Heart right ventricle (tissue), 16 donors: ENCODE results near the gene BLMH. TPM values are rescaled to one million over a fixed set of nuclear protein-coding genes. Genes with fewer than 3 reads are reported as not detected.

Experiments used
- ATAC-seq, 8 donors: fragments of 200-7000 bp; cut with Tn5 transposase; one replicate each; pipeline ENCODE4 v1.9.1; 2020; ENCODE audit warnings: mild to moderate bottlenecking in 8 of 8, moderate library complexity in 8 of 8, moderate number of reproducible peaks in 1 of 8
- DNase-seq, 2 donors: peaks; one replicate each; pipeline ENCODE4 v3.0.0-alpha.2; 2020
- H3K27ac ChIP-seq, 10 donors: fragments of 200-600 bp; sonication (generic) in 2 of 10; one replicate each; pipeline versions ENCODE4 v1.5.0 to v1.8.0; 2020 to 2022; ENCODE audit warnings: mild to moderate bottlenecking in 3 of 10
- H3K27me3 ChIP-seq, 7 donors: fragments of 200-600 bp; one replicate each; pipeline ENCODE4 v1.8.0; 2021 to 2022; ENCODE audit warnings: mild to moderate bottlenecking in 2 of 7
- H3K36me3 ChIP-seq, 9 donors: fragments of 200-600 bp; sonication (generic) in 1 of 9; one replicate each; pipeline versions ENCODE4 v1.5.0 to v1.8.0; 2020 to 2022; ENCODE audit warnings: mild to moderate bottlenecking in 2 of 9
- H3K4me1 ChIP-seq, 9 donors: fragments of 200-600 bp; sonication (generic) in 1 of 9; one replicate each; pipeline versions ENCODE4 v1.5.0 to v1.8.0; 2020 to 2022; ENCODE audit warnings: mild to moderate bottlenecking in 4 of 9
- H3K4me3 ChIP-seq, 10 donors: fragments of 200-600 bp; sonication (generic) in 2 of 10; one replicate each; pipeline versions ENCODE4 v1.5.0 to v1.8.0; 2020 to 2022; ENCODE audit warnings: mild to moderate bottlenecking in 7 of 10, moderate library complexity in 2 of 10
- H3K9me3 ChIP-seq, 11 donors: fragments of 200-600 bp in 10 of 11; sonication (generic) in 2 of 11; one replicate each; pipeline versions ENCODE4 v1.5.0 to v1.8.0; 2013 to 2022; ENCODE audit warnings: mild to moderate bottlenecking in 2 of 11, control low read depth in 1 of 11, moderate library complexity in 1 of 11
- CTCF ChIP-seq, 9 donors: fragments of 200-600 bp; sonication (generic) in 2 of 9; IDR thresholded peaks; one replicate each; pipeline versions ENCODE4 v1.5.0 to v1.8.0; 2021 to 2022; ENCODE audit warnings: antibody characterized with exemption in 9 of 9, mild to moderate bottlenecking in 5 of 9, moderate library complexity in 1 of 9
- WGBS, 2 donors: extraction: QIAGEN DNeasy Blood & Tissue Kit; methylation state at CpG; one replicate each; pipeline ENCODE4 v1.1.7; 2013; ENCODE audit warnings: inconsistent platforms in 1 of 2; 5-methylcytosine and 5-hydroxymethylcytosine counted together
- intact Hi-C, 10 donors: fragments of 100-400 bp; cut with DNase I; formaldehyde crosslinking; loops; one replicate each; pipeline versions ENCODE4 v1.11.1 to v1.14.2; 2022
- polyA plus RNA-seq, 2 donors: library from polyadenylated mRNA; stranded (reverse); fragments of 200-250 nt; gene quantifications; one replicate each; pipeline ENCODE4 v1.2.3, GENCODE V29; 2013
- total RNA-seq, 10 donors: library from RNA; stranded (reverse); fragmentation: NEBNext Ultra II Directional in 3 of 10; extraction: Animal tissue kit (Norgen Biotek cat#: 25700) in 3 of 10; gene quantifications; one replicate each; pipeline versions ENCODE4 v1.2.1 to v1.2.4, GENCODE V29; 2021 to 2023
- donor health status: Arrhythmogenic right ventricular cardiomyopathy.
- donor health status: ischemic (EF 13 %, LVEDD 7.1; RV severe dilation, severe dysfunction).
- donor health status: healthy with polysubstance abuse.
- donor health status: DM: no; HTN: yes; CAD: no.
- donor health status: DM: no; HTN: no; CAD: no.
- donor health status: ischemic (EF 25% LVEDD 6.9; RV normal size, moderate dysfunction).
- donor health status: ischemic (EF 25% LVEDD 5.7; RV mildly dilated, moderate dysfunction).
- donor health status: healthy.
- donor health status: DM: yes; HTN: yes; CAD: no.
- donor health status: Ischemic cardiomyopathy.
- donor health status: ischemic (EF 35%, LVEDD 5.7; RV mildly dilated, moderate dysfunction).
- donor health status: nonischemic (EF 11% LVEDD 7.7; RV severe dilation, severe dysfunction).
- donor health status: DM: yes; HTN: yes; CAD: no.
- donor health status: PGD.
- donor health status: ischemic (EF 29% LVEDD 5.4; RV normal size, mild dysfunction).
- donor health status: nonischemic (EF 23%, LVEDD 6.1; RV moderate dilation, normal function).

BLMH gene
- total and polyA plus RNA-seq, 12 donors = 9.6 to 22.2 (median 15.7) TPM

GRCh38 chr17:30337393-30337999 lies 45.8 kb upstream of the BLMH start:
- H3K9me3 ChIP-seq = no peaks in the 10 kb centered on the region
- TF ChIP-seq CTCF (IDR thresholded peaks at IDR 0.05) = no peak
- no peak overlapping the region for H3K27ac ChIP-seq
- no peak for ATAC-seq
- H3K27me3 ChIP-seq = no peaks in the 10 kb centered on the region
- DNase-seq = no peak
- no peaks in the 10 kb centered on the region for H3K36me3 ChIP-seq
- H3K4me3 ChIP-seq = no peak overlapping the region
- intact Hi-C loops = loop anchor here in 6 of 10 donors (5.0 to 10.0 kb wide), 6 partner anchors 35 to 235 kb away; partner anchors contain the start of gene NSRP1 (in 1 of the 6)
- WGBS, 2 donors = 93 to 98% methylated on average over 1 of the region's 1 CpG
- H3K4me1 ChIP-seq = peaks cover 0 to 31% (median 19%) of the 10 kb centered on the region in 9 donors

GRCh38 chr17:30336369-30337171 lies 44.8 kb upstream of the BLMH start:
- H3K4me1 ChIP-seq = peaks cover 0 to 31% (median 17%) of the 10 kb centered on the region in 9 donors
- no peaks in the 10 kb centered on the region for H3K27me3 ChIP-seq
- intact Hi-C loops = loop anchor here in 6 of 10 donors (5.0 to 10.0 kb wide), 6 partner anchors 34 to 234 kb away; partner anchors contain the start of gene NSRP1 (in 1 of the 6)
- no peak overlapping the region for H3K27ac ChIP-seq
- H3K36me3 ChIP-seq = no peaks in the 10 kb centered on the region
- peak in 1 of 2 donors; percentile 9 for DNase-seq
- no peak overlapping the region for H3K4me3 ChIP-seq
- peak; percentile 28 to 59 (median 51) for TF ChIP-seq CTCF (IDR thresholded peaks at IDR 0.05)
- ATAC-seq = no peak
- H3K9me3 ChIP-seq = no peaks in the 10 kb centered on the region
- WGBS, 2 donors = 59 to 61% methylated on average over 8 of the region's 8 CpGs

- intact Hi-C loops = loop anchor here in 3 of 10 donors (10.0 kb wide), 2 partner anchors 210 to 230 kb away; no protein-coding TSS in a partner anchor
Measured at GRCh38 chr17:30334421-30334820, 42.7 kb upstream of the BLMH start.

More at GRCh38 chr17:30334421-30334820, 42.7 kb upstream of the BLMH start:
- TF ChIP-seq CTCF (IDR thresholded peaks at IDR 0.05) = no peak
- Histone ChIP-seq H3K36me3 (no peaks in the 10 kb centered on the region), H3K27me3 (peaks cover 0 to 4% (median 0%) of the 10 kb centered on the region in 7 donors), H3K27ac (no peak overlapping the region), H3K9me3 (no peaks in the 10 kb centered on the region), H3K4me3 (no peak overlapping the region), H3K4me1 (peaks cover 0 to 13% (median 0%) of the 10 kb centered on the region in 9 donors)
- DNase-seq (no peak), ATAC-seq (no peak)
- 87 to 92% methylated on average over 4 of the region's 4 CpGs for WGBS, 2 donors
